H1 (cell line): Measurements from ENCODE around the gene CEP128. TPM values are rescaled to one million over a fixed set of nuclear protein-coding genes. Genes with fewer than 3 reads are reported as not detected.

Source experiments
- CTCF ChIA-PET: fragments of 300-600 bp; sonication (Branson Sonifier 250); formaldehyde crosslinking; loops from one replicate; lab custom pipeline; 2021; ENCODE audit not compliant: partially characterized antibody; lab: Charles Lee
- POLR2A ChIA-PET: fragments of 300-600 bp; sonication (Branson Sonifier 250); formaldehyde crosslinking; loops from one replicate; lab custom pipeline; 2021; ENCODE audit warnings: inconsistent platforms; ENCODE audit not compliant: partially characterized antibody; lab: Charles Lee
- DNase-seq, 2 experiments: peaks; one replicate each; pipeline versions ENCODE4 v3.0.0 to v3.0.0-alpha.2; 2010 to 2022; ENCODE audit warnings: low spot score in 2 of 2, low read depth in 1 of 2, mixed read lengths in 1 of 2
- FAIRE-seq: peaks from 2 replicates; lab custom pipeline; 2011; peaks lifted over from hg19 to GRCh38; lab: Jason Lieb, UNC
- H2AFZ ChIP-seq: 2 replicates; pipeline ENCODE4 v1.8.1; 2012; ENCODE audit warnings: low read length, inconsistent platforms
- H2AK5ac ChIP-seq: 2 replicates; pipeline ENCODE4 v1.6.1; 2013; ENCODE audit warnings: low read depth, low read length
- H2BK120ac ChIP-seq: replicated peaks from 2 replicates; pipeline ENCODE3; 2013; ENCODE audit warnings: low read depth, low read length, inconsistent platforms
- H2BK12ac ChIP-seq: 2 replicates; pipeline ENCODE4 v1.6.1; 2013; ENCODE audit warnings: low read depth, low read length
- H2BK15ac ChIP-seq: 2 replicates; pipeline ENCODE4 v1.6.1; 2013; ENCODE audit warnings: low read length
- H2BK20ac ChIP-seq: 2 replicates; pipeline ENCODE4 v1.6.1; 2013; ENCODE audit warnings: low read length
- H2BK5ac ChIP-seq: 2 replicates; pipeline ENCODE4 v1.6.1; 2013; ENCODE audit warnings: low read depth, low read length
- H3K14ac ChIP-seq: 2 replicates; pipeline ENCODE4 v1.6.1; 2013; ENCODE audit warnings: inconsistent platforms; ENCODE audit not compliant: insufficient read length
- H3K18ac ChIP-seq: 2 replicates; pipeline ENCODE4 v1.6.1; 2013; ENCODE audit warnings: low read length; ENCODE audit errors: extremely low read depth
- H3K23ac ChIP-seq: 2 replicates; pipeline ENCODE4 v1.6.1; 2013; ENCODE audit warnings: inconsistent platforms; ENCODE audit not compliant: insufficient read length
- H3K23me2 ChIP-seq: 2 replicates; pipeline ENCODE4 v1.6.1; 2013; ENCODE audit warnings: low read depth, low read length
- H3K27ac ChIP-seq: 2 replicates; pipeline ENCODE4 v1.6.1; 2011; ENCODE audit warnings: low read depth, low read length, inconsistent platforms
- H3K27me3 ChIP-seq, 4 experiments: replicated peaks in 1 of 4; 1 replicate in 1 of 4; 2 replicates in 3 of 4; pipeline versions ENCODE4 v1.6.1 to v1.8.1; 2011 to 2013; ENCODE audit warnings: low read length in 3 of 4, mild to moderate bottlenecking in 3 of 4, inconsistent platforms in 2 of 4, mixed read lengths in 2 of 4, moderate library complexity in 1 of 4; ENCODE audit not compliant: control insufficient read depth in 3 of 4, insufficient read depth in 3 of 4; ENCODE audit errors: extremely low read depth in 1 of 4
- H3K36me3 ChIP-seq, 4 experiments: 2 replicates each; pipeline versions ENCODE4 v1.6.1 to v1.8.1; 2011 to 2013; ENCODE audit warnings: mild to moderate bottlenecking in 4 of 4, low read length in 3 of 4, moderate library complexity in 2 of 4, control low read depth in 1 of 4, inconsistent platforms in 1 of 4; ENCODE audit not compliant: insufficient read depth in 4 of 4, control insufficient read depth in 2 of 4
- H3K4ac ChIP-seq: replicated peaks from 2 replicates; pipeline ENCODE3; 2013; ENCODE audit warnings: low read length, low read depth, mixed read lengths, inconsistent platforms; ENCODE audit not compliant: insufficient read length
- H3K4me1 ChIP-seq, 4 experiments: replicated peaks in 1 of 4; 1 replicate in 1 of 4; 2 replicates in 3 of 4; pipeline versions ENCODE4 v1.6.1 to v1.8.1; 2011 to 2013; ENCODE audit warnings: low read length in 3 of 4, inconsistent platforms in 2 of 4, mixed read lengths in 1 of 4; ENCODE audit not compliant: insufficient read depth in 4 of 4, control insufficient read depth in 3 of 4
- H3K4me2 ChIP-seq, 2 experiments: 2 replicates each; pipeline versions ENCODE4 v1.6.1 to v1.8.1; 2011 to 2013; ENCODE audit warnings: low read depth in 2 of 2, low read length in 2 of 2, control low read depth in 1 of 2, inconsistent platforms in 1 of 2, mild to moderate bottlenecking in 1 of 2; ENCODE audit not compliant: insufficient read depth in 1 of 2
- H3K4me3 ChIP-seq, 4 experiments: fragments of 200-600, 300-600 bp in 1 of 4; sonication (generic), shearing (Covaris generic), sonication (Bioruptor Twin) in 1 of 4; 2 replicates each; pipeline versions ENCODE4 v1.5.1 to v1.8.1; 2011 to 2016; ENCODE audit warnings: low read length in 4 of 4, low read depth in 3 of 4, control low read depth in 2 of 4, inconsistent platforms in 2 of 4, mild to moderate bottlenecking in 2 of 4, mixed read lengths in 1 of 4, moderate library complexity in 1 of 4; ENCODE audit not compliant: insufficient read depth in 2 of 4; ENCODE audit errors: extremely low read depth in 1 of 4
- H3K56ac ChIP-seq: replicated peaks from 2 replicates; pipeline ENCODE3; 2013; ENCODE audit warnings: low read depth, mild to moderate bottlenecking, mixed read lengths, low read length, inconsistent platforms; ENCODE audit not compliant: insufficient read length
- H3K79me1 ChIP-seq: 2 replicates; pipeline ENCODE4 v1.6.1; 2013; ENCODE audit warnings: low read depth, low read length, control low read depth
- H3K79me2 ChIP-seq, 2 experiments: 2 replicates each; pipeline versions ENCODE4 v1.6.1 to v1.8.1; 2012 to 2013; ENCODE audit warnings: low read length in 2 of 2, mild to moderate bottlenecking in 2 of 2, inconsistent platforms in 1 of 2; ENCODE audit not compliant: insufficient read depth in 2 of 2, control insufficient read depth in 1 of 2
- H3K9ac ChIP-seq, 4 experiments: replicated peaks in 1 of 4; 1 replicate in 1 of 4; 2 replicates in 3 of 4; pipeline versions ENCODE4 v1.6.1 to v1.8.1; 2011 to 2013; ENCODE audit warnings: low read depth in 3 of 4, low read length in 3 of 4, control low read depth in 2 of 4, mild to moderate bottlenecking in 2 of 4, moderate library complexity in 2 of 4, inconsistent platforms in 1 of 4; ENCODE audit errors: extremely low read depth in 1 of 4
- H3K9me3 ChIP-seq, 2 experiments: 2 replicates each; pipeline versions ENCODE4 v1.6.1 to v1.8.1; 2012 to 2013; ENCODE audit warnings: mild to moderate bottlenecking in 2 of 2, moderate library complexity in 2 of 2, control low read depth in 1 of 2, inconsistent platforms in 1 of 2, low read depth in 1 of 2, low read length in 1 of 2, mixed read lengths in 1 of 2; ENCODE audit not compliant: insufficient read depth in 2 of 2
- H4K20me1 ChIP-seq, 2 experiments: replicated peaks in 1 of 2; 2 replicates each; pipeline versions ENCODE3 to v1.8.1; 2011 to 2013; ENCODE audit warnings: inconsistent platforms in 2 of 2, low read length in 2 of 2, mild to moderate bottlenecking in 1 of 2; ENCODE audit not compliant: insufficient read depth in 2 of 2, control insufficient read depth in 1 of 2
- H4K5ac ChIP-seq: 2 replicates; pipeline ENCODE4 v1.6.1; 2013; ENCODE audit warnings: low read length, low read depth, mixed read lengths, inconsistent platforms; ENCODE audit not compliant: insufficient read length
- H4K8ac ChIP-seq: 2 replicates; pipeline ENCODE4 v1.8.0; 2013; ENCODE audit warnings: mild to moderate bottlenecking, moderate library complexity, low read length, inconsistent platforms; ENCODE audit not compliant: insufficient read depth; ENCODE audit errors: extremely low read depth
- H4K91ac ChIP-seq: replicated peaks from 2 replicates; pipeline ENCODE3; 2013; ENCODE audit warnings: low read length, mixed read lengths, inconsistent platforms; ENCODE audit not compliant: insufficient read length
- E2F6 ChIP-seq: IDR thresholded peaks from 2 replicates; pipeline ENCODE4 v1.6.1; 2012; ENCODE audit warnings: inconsistent platforms
- EZH2 ChIP-seq: fragments of 200-600 bp; sonication (generic); IDR thresholded peaks from 2 replicates; pipeline ENCODE4 v1.7.1; 2012; ENCODE audit warnings: low read depth, mild to moderate bottlenecking, moderate library complexity, low read length, inconsistent platforms; ENCODE audit not compliant: severe bottlenecking
- GABPA ChIP-seq: IDR thresholded peaks from 2 replicates; pipeline ENCODE4 v1.6.1; 2011; ENCODE audit warnings: mild to moderate bottlenecking, low read length, moderate library complexity, borderline replicate concordance; ENCODE audit not compliant: insufficient read depth
- GTF2F1 ChIP-seq: IDR thresholded peaks from 2 replicates; pipeline ENCODE4 v1.6.1; 2012; ENCODE audit warnings: low read depth, low read length, improper control_type of control experiment, borderline replicate concordance
- HDAC6 ChIP-seq: IDR thresholded peaks from one replicate; pipeline ENCODE4 v1.7.1; 2012; ENCODE audit warnings: low read depth, mild to moderate bottlenecking, inconsistent platforms, low read length, moderate library complexity
- JUND ChIP-seq: IDR thresholded peaks from 2 replicates; pipeline ENCODE4 v1.6.1; 2011; ENCODE audit warnings: mild to moderate bottlenecking, improper control_type of control experiment, low read length
- MAX ChIP-seq: IDR thresholded peaks from 2 replicates; pipeline ENCODE4 v1.6.1; 2012; ENCODE audit warnings: inconsistent platforms
- NANOG ChIP-seq: IDR thresholded peaks from 2 replicates; pipeline ENCODE4 v1.6.1; 2011; ENCODE audit warnings: low read length, low read depth, mild to moderate bottlenecking, inconsistent platforms; ENCODE audit not compliant: insufficient read depth, poor library complexity, severe bottlenecking
- RBBP5 ChIP-seq: IDR thresholded peaks from 2 replicates; pipeline ENCODE4 v1.7.1; 2012; ENCODE audit warnings: low read depth, mild to moderate bottlenecking, inconsistent platforms, low read length, moderate library complexity, borderline replicate concordance
- RFX5 ChIP-seq: IDR thresholded peaks from 2 replicates; pipeline ENCODE4 v1.6.1; 2011; ENCODE audit warnings: low read depth, low read length, improper control_type of control experiment, borderline replicate concordance
- RXRA ChIP-seq: IDR thresholded peaks from 2 replicates; pipeline ENCODE4 v1.6.1; 2011; ENCODE audit warnings: low read depth, mild to moderate bottlenecking, low read length, moderate library complexity; ENCODE audit not compliant: insufficient read depth
- SAP30 ChIP-seq: fragments of 300-600 bp; sonication (generic); IDR thresholded peaks from 2 replicates; pipeline ENCODE4 v1.7.1; 2012; ENCODE audit warnings: low read length, moderate library complexity, mild to moderate bottlenecking, inconsistent platforms; ENCODE audit not compliant: insufficient read depth, insufficient replicate concordance
- TAF1 ChIP-seq: IDR thresholded peaks from 2 replicates; pipeline ENCODE4 v1.6.1; 2011; ENCODE audit warnings: mild to moderate bottlenecking, low read depth, low read length
- YY1 ChIP-seq: IDR thresholded peaks from 2 replicates; pipeline ENCODE4 v1.6.1; 2011; ENCODE audit warnings: low read depth, mild to moderate bottlenecking, low read length
- polyA plus RNA-seq, 7 experiments: library from polyadenylated mRNA; depleted of rRNA in 3 of 7; stranded (reverse) in 5 of 7; unstranded in 2 of 7; fragments of >200 nt in 5 of 7; fragments of 200-250 nt in 2 of 7; gene quantifications; 1 replicate in 5 of 7; 2 replicates in 1 of 7; 4 replicates in 1 of 7; pipeline versions ENCODE4 v1.2.1 to v1.2.3, GENCODE V29; 2011 to 2013; ENCODE audit warnings: missing spikeins in 2 of 7, mixed read lengths in 2 of 7
- total RNA-seq: library from RNA; stranded (reverse); fragmentation: NEBNext Ultra II Directional; extraction: Animal tissue kit (Norgen Biotek cat#: 25700); gene quantifications from 2 replicates; pipeline ENCODE4 v1.2.1, GENCODE V29; 2021

The CEP128 gene
- total and polyA plus RNA-seq, 2 of the 8 experiments (the other 6 are each of a cell fraction or from before 2014, with no cell fraction given) = 1.9 to 17.0 TPM

GRCh38 chr14:80809663-80810062 is 131.9 kb downstream of the CEP128 start:
- no peak for FAIRE-seq
- H3K18ac ChIP-seq = no peak overlapping the region
- H3K9me3 ChIP-seq = no peaks in the 10 kb centered on the region
- no peak for DNase-seq
- H4K8ac ChIP-seq = no peak overlapping the region
- H2AFZ ChIP-seq = no peak overlapping the region
- H3K4me1 ChIP-seq = no peaks in the 10 kb centered on the region
- no peak overlapping the region for H2BK15ac ChIP-seq
- H3K27ac ChIP-seq = no peak overlapping the region
- H3K79me2 ChIP-seq = no peaks in the 10 kb centered on the region
- no peaks in the 10 kb centered on the region for H3K27me3 ChIP-seq
- no peak overlapping the region for H2BK120ac ChIP-seq
- H2AK5ac ChIP-seq = no peak overlapping the region
- peaks cover 0 to 2% of the 10 kb centered on the region in 2 experiments for H4K20me1 ChIP-seq
- CTCF ChIA-PET = no interaction called here
- no peak overlapping the region for H3K23ac ChIP-seq
- H4K5ac ChIP-seq = no peak overlapping the region
- H2BK5ac ChIP-seq = no peak overlapping the region
- no peak overlapping the region for H3K4me2 ChIP-seq
- H3K23me2 ChIP-seq = no peaks in the 10 kb centered on the region
- H4K91ac ChIP-seq = no peak overlapping the region
- H3K79me1 ChIP-seq = peaks cover 4% of the 10 kb centered on the region; the same call in 1 of the 2 replicates
- H2BK12ac ChIP-seq = no peak overlapping the region
- H3K36me3 ChIP-seq = no peaks in the 10 kb centered on the region
- H3K9ac ChIP-seq = no peak overlapping the region
- no peak overlapping the region for H3K14ac ChIP-seq
- no peak overlapping the region for H3K56ac ChIP-seq
- no peak overlapping the region for H3K4me3 ChIP-seq
- H2BK20ac ChIP-seq = no peak overlapping the region
- POLR2A ChIA-PET = no interaction called here
- no peak overlapping the region for H3K4ac ChIP-seq
- no peak for TF ChIP-seq RBBP5
- no peak for TF ChIP-seq E2F6
- no peak for TF ChIP-seq GTF2F1
- TF ChIP-seq NANOG = no peak
- TF ChIP-seq JUND = no peak
- TF ChIP-seq RFX5 = no peak
- TF ChIP-seq HDAC6 = no peak
- no peak for TF ChIP-seq EZH2
- TF ChIP-seq TAF1 = no peak
- TF ChIP-seq YY1 = no peak
- no peak for TF ChIP-seq SAP30
- no peak for TF ChIP-seq RXRA
- no peak for TF ChIP-seq MAX
- no peak for TF ChIP-seq GABPA
